IPS DF 6.9 (cell line): Measurements from ENCODE around the gene DYNC1LI2.

ENCODE experiments used
- DNase-seq: peaks from one replicate; pipeline ENCODE4 v3.0.0-alpha.2; 2013; ENCODE audit warnings: low read depth, low spot score
- H3K27ac ChIP-seq: one replicate; pipeline ENCODE4 v1.5.1; 2013; ENCODE audit warnings: low read length, control low read depth
- H3K27me3 ChIP-seq: 2 replicates; pipeline ENCODE4 v1.6.1; 2013; ENCODE audit warnings: mild to moderate bottlenecking, low read length; ENCODE audit not compliant: control insufficient read depth, insufficient read depth
- H3K36me3 ChIP-seq: 2 replicates; pipeline ENCODE4 v1.6.1; 2013; ENCODE audit warnings: low read length; ENCODE audit not compliant: control insufficient read depth, insufficient read depth
- H3K4me1 ChIP-seq: 2 replicates; pipeline ENCODE4 v1.6.1; 2013; ENCODE audit warnings: low read length; ENCODE audit not compliant: control insufficient read depth, insufficient read depth
- H3K4me3 ChIP-seq: 2 replicates; pipeline ENCODE4 v1.5.1; 2013; ENCODE audit warnings: mild to moderate bottlenecking, low read length
- H3K9me3 ChIP-seq: 2 replicates; pipeline ENCODE4 v1.6.1; 2013; ENCODE audit warnings: low read length, inconsistent platforms; ENCODE audit not compliant: control insufficient read depth, insufficient read depth
- WGBS: extraction: QIAGEN DNeasy Blood & Tissue Kit; methylation state at CpG from one replicate; pipeline ENCODE4 v1.1.7; 2013; ENCODE audit warnings: mixed read lengths, missing lambda C conversion rate; ENCODE audit not compliant: insufficient read length, insufficient coverage; 5-methylcytosine and 5-hydroxymethylcytosine counted together

DYNC1LI2 gene

DNA sequence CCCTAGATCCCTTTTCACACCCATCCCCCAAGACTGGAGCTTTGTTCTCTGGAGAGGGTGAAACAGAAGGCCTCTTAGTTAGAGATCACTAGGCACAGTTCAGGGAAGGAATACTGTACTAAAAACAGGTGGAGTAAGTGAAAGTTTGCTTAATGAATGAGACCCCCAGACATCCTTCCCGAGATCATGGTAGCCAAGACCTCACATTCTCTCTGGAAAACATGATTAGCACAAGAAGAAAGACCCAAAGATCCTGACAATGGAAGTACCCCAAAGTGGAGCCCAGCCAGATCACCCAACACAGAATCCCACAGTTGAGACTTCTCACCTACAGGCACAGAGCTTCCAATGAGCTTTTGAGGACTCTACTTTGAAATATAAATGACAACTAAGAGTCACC lies 51.5 kb downstream of the DYNC1LI2 start:
- WGBS = no CpG with 5 or more reads among the region's 1 CpG
- H3K4me3 ChIP-seq = no peak overlapping the region
- peaks cover 3% of the 10 kb centered on the region; the same call in 1 of the 2 replicates for H3K4me1 ChIP-seq
- no peaks in the 10 kb centered on the region for H3K36me3 ChIP-seq
- DNase-seq = no peak
- H3K27ac ChIP-seq = no peak overlapping the region
- H3K9me3 ChIP-seq = no peaks in the 10 kb centered on the region
- H3K27me3 ChIP-seq = no peaks in the 10 kb centered on the region

DNA sequence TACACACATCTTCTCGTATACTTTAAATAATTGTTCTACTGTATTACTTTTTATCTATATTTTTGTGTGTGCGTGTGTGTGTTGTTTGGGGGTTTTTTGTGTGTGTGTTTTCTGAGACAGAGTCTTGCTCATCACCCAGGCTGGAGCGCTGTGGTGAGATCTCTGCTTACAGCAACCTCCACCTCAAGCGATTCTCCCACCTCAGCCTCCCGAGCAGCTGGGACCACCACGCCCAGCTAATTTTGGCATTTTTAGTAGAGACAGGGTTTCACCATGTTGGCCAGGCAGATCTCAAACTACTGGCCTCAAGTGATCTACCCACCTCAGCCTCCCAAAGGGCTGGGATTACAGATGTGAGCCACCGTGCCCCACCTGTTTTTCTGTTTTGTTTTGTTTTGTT lies 53.4 kb downstream of the DYNC1LI2 start:
- Histone ChIP-seq H3K27ac (no peak overlapping the region), H3K36me3 (no peaks in the 10 kb centered on the region), H3K9me3 (no peaks in the 10 kb centered on the region), H3K27me3 (no peaks in the 10 kb centered on the region), H3K4me3 (no peak overlapping the region), H3K4me1 (peaks cover 3% of the 10 kb centered on the region; the same call in 1 of the 2 replicates)
- no CpG with 5 or more reads among the region's 7 CpGs for WGBS
- no peak for DNase-seq

DNA sequence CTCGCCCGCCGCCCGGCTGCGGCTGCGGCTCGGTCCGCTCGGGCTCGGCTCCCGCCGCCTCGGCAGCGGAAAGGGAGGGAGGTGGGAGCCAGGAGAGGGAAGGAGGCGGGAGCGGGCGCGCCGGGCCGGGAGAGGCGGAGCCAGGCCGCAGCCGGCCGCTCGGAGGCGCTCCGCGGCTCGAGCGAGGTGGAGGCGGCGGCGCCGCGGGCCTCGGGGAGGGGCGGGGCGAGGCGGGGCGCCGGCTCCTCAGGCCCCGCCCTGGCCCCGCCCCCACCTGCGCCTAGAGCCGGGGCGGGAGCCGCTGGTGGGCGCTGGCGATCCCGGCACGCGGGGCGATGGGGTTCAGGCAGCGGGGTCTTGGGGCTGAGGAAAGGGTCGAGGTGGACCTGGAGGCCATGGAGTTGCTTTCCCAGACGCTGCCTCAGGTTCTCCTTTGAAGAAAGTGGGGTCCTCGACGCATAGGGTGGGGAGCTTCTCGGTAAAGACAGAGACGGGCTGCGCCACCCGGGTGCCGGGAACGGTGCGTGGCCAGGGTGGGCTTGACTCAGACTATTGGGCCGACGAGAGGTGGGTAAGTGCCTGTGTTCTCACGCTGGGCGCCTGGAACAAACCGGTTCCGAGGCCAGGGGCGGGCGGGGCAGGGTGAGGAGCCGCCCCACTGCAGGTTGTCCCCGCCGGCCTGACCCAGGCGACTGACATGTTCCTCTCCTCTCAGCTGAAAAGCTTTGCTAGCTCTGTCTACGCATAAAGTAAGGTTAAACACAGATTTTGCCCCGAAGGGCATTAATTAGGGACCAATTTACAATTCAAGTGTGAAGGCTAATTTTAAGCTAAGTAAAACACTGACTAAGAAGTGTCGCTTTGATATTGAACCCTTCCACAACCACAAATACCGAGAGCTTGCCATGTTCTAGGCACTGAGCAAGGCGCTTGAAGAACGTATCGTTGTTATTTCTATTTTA lies 54.5 kb downstream of the DYNC1LI2 start, which contains the start of gene CMTM4:
Gene CMTM4 (minus strand): TSS at position 75 of the 962 bp plus-strand sequence. CDS start 218 bp downstream, outside the sequence.
- no CpG with 5 or more reads among the region's 84 CpGs for WGBS
- H3K4me1 ChIP-seq = peaks cover 3% of the 10 kb centered on the region; the same call in 1 of the 2 replicates
- no peaks in the 10 kb centered on the region for H3K36me3 ChIP-seq
- no peak for DNase-seq
- no peaks in the 10 kb centered on the region for H3K27me3 ChIP-seq
- no peak within 1 kb of the TSS for H3K27ac ChIP-seq
- no peaks in the 10 kb centered on the region for H3K9me3 ChIP-seq
- H3K4me3 ChIP-seq = peak within 1 kb of the TSS; percentile 79; the same call in 1 of the 2 replicates

DNA sequence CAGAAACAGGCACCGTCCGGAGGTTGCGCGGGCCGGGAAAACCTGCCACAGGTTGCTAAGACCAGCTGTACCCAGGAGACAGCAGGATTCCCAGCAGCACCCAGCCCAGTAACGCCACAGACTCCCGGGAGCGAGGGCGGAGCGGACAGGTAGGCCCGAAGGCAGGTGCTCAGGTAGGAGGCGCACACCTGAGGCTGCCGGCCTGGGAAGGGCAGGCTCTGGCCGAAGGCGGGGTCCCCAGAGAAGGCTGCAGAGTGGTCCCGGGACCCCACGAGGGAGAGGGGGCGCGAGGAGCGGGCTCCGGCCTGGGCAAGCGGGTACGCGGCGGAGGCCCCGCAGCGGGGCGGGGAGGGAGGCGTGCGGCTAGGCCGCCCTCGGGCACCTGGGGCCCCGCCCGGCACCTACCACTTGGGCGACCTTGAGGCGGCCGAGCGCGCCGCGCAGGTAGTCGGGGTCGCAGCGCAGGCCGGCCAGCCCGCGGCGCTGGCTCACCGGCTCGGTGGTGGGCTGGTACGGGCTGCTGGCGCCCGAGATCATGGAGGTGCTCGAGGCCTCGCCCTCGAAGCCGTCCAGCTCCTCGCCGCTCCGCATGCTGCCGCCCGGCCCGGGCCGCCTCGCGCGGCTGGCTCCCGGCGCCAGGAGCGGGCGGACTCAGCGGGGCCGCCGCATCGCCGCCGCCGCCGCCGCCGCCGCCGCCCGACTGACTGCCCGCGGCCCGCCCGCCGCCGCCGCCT lies 55.3 kb downstream of the DYNC1LI2 start:
- no CpG with 5 or more reads among the region's 91 CpGs for WGBS
- H3K36me3 ChIP-seq = no peaks in the 10 kb centered on the region
- no peak for DNase-seq
- no peak overlapping the region for H3K27ac ChIP-seq
- H3K4me1 ChIP-seq = peaks cover 3% of the 10 kb centered on the region; the same call in 1 of the 2 replicates
- H3K4me3 ChIP-seq = peak overlapping the region; percentile 79; the same call in 1 of the 2 replicates
- no peaks in the 10 kb centered on the region for H3K27me3 ChIP-seq
- no peaks in the 10 kb centered on the region for H3K9me3 ChIP-seq

DNA sequence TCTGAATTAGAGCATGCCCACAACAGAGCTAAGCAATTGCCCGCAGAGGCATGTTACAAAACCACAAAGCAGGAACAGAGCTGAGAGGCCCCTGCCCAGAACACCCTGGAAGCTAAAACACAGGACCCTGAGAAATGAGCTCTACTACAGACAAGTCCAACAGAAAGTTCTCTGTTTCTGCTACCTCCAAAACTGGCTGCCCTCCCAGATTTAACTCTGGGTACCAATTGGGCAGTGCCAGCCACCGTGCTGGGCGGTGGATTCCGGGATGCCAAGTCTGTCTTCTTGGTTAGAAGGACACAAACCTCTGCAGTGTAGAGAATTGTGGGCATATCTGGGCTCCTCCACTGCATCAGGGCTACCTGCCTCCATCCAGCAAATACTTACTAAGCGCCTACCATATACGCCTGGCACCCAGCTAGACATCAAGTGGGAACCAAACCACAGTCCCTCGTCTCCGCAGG lies 55.9 kb downstream of the DYNC1LI2 start:
- Histone ChIP-seq H3K36me3 (no peaks in the 10 kb centered on the region), H3K4me3 (peak overlapping the region; percentile 79; the same call in 1 of the 2 replicates), H3K27ac (no peak overlapping the region), H3K27me3 (no peaks in the 10 kb centered on the region), H3K9me3 (no peaks in the 10 kb centered on the region), H3K4me1 (peaks cover 3% of the 10 kb centered on the region; the same call in 1 of the 2 replicates)
- DNase-seq = no peak
- WGBS = no CpG with 5 or more reads among the region's 8 CpGs

- Histone ChIP-seq H3K36me3 (no peaks in the 10 kb centered on the region), H3K4me1 (peaks cover 3% of the 10 kb centered on the region; the same call in 1 of the 2 replicates), H3K27ac (no peak overlapping the region), H3K4me3 (no peak overlapping the region), H3K27me3 (no peaks in the 10 kb centered on the region), H3K9me3 (no peaks in the 10 kb centered on the region)
- no peak for DNase-seq
- no CpG with 5 or more reads among the region's 4 CpGs for WGBS
Observed at GRCh38 chr16:66693149-66693548, 58.3 kb downstream of the DYNC1LI2 start.

DNA sequence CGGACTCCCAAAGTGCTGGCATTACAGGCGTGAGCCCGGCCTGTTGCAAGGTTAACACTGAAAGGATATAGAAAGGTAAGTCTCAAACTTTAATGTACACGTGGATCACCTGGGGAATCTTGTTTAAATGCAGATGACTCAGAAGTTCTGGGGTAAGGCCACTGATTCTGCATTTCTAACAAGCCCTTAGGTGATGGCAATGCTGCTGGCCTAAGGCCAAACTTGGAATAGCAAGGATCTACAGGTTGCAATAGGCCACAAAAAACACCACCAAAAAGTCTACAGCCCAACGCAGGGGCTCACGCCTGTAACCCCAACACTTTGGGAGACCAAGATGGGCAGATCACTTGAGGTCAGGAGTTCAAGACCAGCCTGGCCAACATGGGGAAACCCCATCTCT lies 59.1 kb downstream of the DYNC1LI2 start:
- Histone ChIP-seq H3K9me3 (no peaks in the 10 kb centered on the region), H3K4me3 (no peak overlapping the region), H3K4me1 (peaks cover 3% of the 10 kb centered on the region; the same call in 1 of the 2 replicates), H3K36me3 (no peaks in the 10 kb centered on the region), H3K27me3 (no peaks in the 10 kb centered on the region), H3K27ac (no peak overlapping the region)
- WGBS = no CpG with 5 or more reads among the region's 6 CpGs
- DNase-seq = no peak

GRCh38 chr16:66691234-66691633 lies 60.2 kb downstream of the DYNC1LI2 start:
- H3K27me3 ChIP-seq = no peaks in the 10 kb centered on the region
- no peak overlapping the region for H3K27ac ChIP-seq
- no peak for DNase-seq
- no peak overlapping the region for H3K4me3 ChIP-seq
- no CpG with 5 or more reads among the region's 6 CpGs for WGBS
- 0 out of 2 replicates have a peak, but pooled peaks cover 3% of the 10 kb centered on the region for H3K4me1 ChIP-seq
- H3K9me3 ChIP-seq = no peaks in the 10 kb centered on the region
- H3K36me3 ChIP-seq = no peaks in the 10 kb centered on the region

GRCh38 chr16:66690106-66690847 lies 61.1 kb downstream of the DYNC1LI2 start:
- 100% methylated on average over 1 of the region's 7 CpGs for WGBS
- no peak overlapping the region for H3K27ac ChIP-seq

More at GRCh38 chr16:66690106-66690847, 61.1 kb downstream of the DYNC1LI2 start:
- DNase-seq = no peak
- no peaks in the 10 kb centered on the region for H3K27me3 ChIP-seq
- H3K4me1 ChIP-seq = no peaks in the 10 kb centered on the region
- no peaks in the 10 kb centered on the region for H3K36me3 ChIP-seq
- H3K4me3 ChIP-seq = no peak overlapping the region
- no peaks in the 10 kb centered on the region for H3K9me3 ChIP-seq
